ENCODE results near the gene CNBP.
"Not testable (repeated sequence)": the region's sequence is repeated elsewhere in the genome, so short reads cannot be mapped to it uniquely, and the experiment has no call there.

CNBP gene

GRCh38 chr3:129184784-129185542 is 1.3 kb upstream of the CNBP start:
- DNase-seq (ENCODE audit: low read depth) = not testable (repeated sequence)

- no peak for DNase-seq (ENCODE audit: low read depth)
These were observed 631 bp upstream of the CNBP start for GRCh38 chr3:129184396-129184657.

DNA sequence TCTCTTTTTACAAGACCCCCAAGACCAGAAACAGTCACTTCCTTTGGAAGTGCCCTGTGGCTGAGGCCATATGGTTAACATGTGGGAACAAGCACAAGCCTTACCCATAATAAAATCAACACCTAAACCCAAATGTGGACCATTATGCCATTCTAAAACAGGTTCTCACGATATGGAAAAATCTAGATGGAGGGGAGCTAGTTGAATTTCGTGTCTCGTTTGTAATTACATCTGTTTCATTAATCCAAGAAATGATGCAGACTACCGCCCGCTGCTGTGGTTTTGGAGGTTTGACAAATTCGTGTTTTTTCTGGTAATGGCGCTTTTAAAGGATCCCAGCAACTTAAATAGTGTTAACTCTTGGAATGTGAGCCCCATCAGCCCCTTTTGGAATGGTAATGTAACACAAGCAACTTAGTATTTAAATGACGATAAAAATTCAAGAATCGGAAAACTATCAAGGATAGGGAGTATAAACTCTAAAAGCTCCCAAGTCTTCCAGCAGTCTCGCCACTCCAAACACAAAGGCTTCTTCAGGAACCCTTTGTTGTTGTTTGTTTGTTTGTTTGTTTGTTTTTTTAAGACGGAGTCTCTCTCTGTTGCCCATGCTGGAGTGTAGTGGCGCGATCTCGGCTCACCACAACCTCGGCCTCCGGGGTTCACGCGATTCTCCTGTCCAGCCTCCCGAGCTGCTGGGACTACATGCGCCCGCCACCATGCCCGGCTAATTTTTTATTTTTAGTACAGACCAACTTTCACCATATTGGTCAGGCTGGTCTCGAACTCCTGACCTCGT is 1.1 kb downstream of the CNBP start:
- DNase-seq (ENCODE audit: low read depth) = no peak

GRCh38 chr3:129181819-129182218 is 1.9 kb downstream of the CNBP start:
- no peak for DNase-seq (ENCODE audit: low read depth)

DNA sequence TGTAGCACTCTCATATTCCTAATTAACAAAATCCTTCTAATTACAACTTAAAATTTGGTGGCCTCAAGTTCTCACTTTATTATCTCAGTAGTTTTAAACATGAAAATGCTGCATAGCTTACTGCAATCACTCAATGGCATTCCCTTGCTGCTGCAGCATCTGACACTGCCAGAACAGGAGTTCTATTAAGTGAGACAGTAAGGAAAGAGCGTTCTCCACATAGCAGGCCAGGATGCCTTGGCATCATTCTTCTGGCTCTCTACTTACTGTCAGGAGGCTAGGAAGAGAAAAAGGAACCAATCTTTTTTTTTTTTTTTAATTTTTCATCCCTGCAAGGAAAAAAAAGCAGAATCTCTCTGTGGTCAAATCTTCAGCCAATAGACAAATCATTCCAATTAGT is 3.2 kb downstream of the CNBP start:
- DNase-seq (ENCODE audit: low read depth) = no peak

- DNase-seq (ENCODE audit: low read depth) = no peak
These were observed 7.6 kb downstream of the CNBP start for GRCh38 chr3:129176051-129176450.

GRCh38 chr3:129173725-129174124 is 10.0 kb downstream of the CNBP start:
- no peak for DNase-seq (ENCODE audit: low read depth)

GRCh38 chr3:129173206-129173605 is 10.5 kb downstream of the CNBP start:
- no peak for DNase-seq (ENCODE audit: low read depth)

- DNase-seq (ENCODE audit: low read depth) = no peak
These were observed 16.9 kb downstream of the CNBP start for GRCh38 chr3:129166579-129167332.

- not testable (repeated sequence) for DNase-seq (ENCODE audit: low read depth)
These were observed 18.1 kb downstream of the CNBP start for GRCh38 chr3:129165594-129165993.

DNA sequence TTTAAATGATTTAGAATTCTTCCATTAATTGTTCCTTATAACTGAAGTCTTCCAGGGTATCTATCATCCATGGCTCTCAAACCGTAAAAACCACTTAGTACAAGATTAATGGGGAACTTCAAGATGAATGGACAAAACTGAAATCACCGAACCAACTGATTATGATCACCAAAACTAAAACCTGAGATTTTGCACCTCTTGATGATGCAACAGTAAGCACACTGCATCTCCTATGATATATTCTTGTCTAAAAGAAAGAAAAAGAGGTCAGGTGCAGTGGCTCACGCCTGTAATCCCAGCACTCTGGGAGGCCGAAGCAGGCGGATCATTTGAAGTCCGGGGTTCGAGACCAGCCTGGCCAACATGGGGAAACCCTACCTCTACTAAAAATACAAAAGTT is 19.2 kb downstream of the CNBP start:
- no peak for DNase-seq (ENCODE audit: low read depth)

GRCh38 chr3:129162729-129163579 is 20.7 kb downstream of the CNBP start:
- DNase-seq (ENCODE audit: low read depth) = no peak

DNA sequence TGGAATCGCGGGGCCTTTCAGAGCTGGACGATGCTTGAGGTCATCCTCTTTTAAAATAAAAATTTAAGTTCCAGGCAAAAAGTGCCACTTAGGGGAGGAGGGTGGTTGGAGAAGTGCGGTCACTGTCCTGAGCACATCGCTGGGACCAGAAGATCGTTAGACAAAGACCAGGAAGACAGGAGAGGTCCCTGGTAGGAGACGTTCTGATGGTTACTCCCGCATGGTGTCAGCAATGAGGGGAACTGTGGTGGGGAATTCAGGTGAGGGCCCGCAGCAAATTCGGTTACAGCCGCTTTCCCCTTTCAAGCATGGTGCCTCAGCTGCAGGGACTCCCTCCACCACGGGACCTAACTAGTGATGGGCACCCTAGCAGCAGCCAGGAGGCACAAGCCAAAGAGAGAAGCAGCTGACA is 21.8 kb downstream of the CNBP start:
- DNase-seq (ENCODE audit: low read depth) = no peak

GRCh38 chr3:129160891-129161859 is 22.5 kb downstream of the CNBP start, which contains the start of gene ISY1:
ISY1 (minus strand) TSS chr3:129161063; CDS start chr3:129160975, 88 bp downstream.
- DNase-seq (ENCODE audit: low read depth) = peak; percentile 64

- no peak for DNase-seq (ENCODE audit: low read depth)
These were observed 38.9 kb downstream of the CNBP start for GRCh38 chr3:129144786-129145185.

GRCh38 chr3:129141011-129141410 is 42.7 kb downstream of the CNBP start:
- DNase-seq (ENCODE audit: low read depth) = not testable (repeated sequence)

GRCh38 chr3:129139911-129140310 is 43.8 kb downstream of the CNBP start:
- DNase-seq (ENCODE audit: low read depth) = no peak

DNA sequence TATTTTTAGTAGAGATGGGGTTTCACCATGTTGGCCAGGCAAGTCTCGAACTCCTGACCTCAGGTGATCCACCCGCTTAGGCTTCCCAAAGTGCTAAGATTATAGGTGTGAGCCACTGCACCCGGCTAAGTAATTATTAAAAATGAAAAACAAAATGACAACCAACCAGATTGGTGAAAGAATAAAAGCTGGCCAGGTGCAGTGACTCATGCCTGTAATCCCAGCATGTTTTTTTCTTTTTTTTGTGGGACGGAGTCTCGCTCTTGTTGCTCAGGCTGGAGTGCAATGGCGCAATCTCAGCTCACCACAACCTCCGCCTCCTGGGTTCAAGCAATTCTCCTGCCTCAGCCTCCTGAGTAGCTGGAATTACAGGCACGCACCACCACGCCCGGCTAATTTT is 47.4 kb downstream of the CNBP start:
- DNase-seq (ENCODE audit: low read depth) = not testable (repeated sequence)

DNA sequence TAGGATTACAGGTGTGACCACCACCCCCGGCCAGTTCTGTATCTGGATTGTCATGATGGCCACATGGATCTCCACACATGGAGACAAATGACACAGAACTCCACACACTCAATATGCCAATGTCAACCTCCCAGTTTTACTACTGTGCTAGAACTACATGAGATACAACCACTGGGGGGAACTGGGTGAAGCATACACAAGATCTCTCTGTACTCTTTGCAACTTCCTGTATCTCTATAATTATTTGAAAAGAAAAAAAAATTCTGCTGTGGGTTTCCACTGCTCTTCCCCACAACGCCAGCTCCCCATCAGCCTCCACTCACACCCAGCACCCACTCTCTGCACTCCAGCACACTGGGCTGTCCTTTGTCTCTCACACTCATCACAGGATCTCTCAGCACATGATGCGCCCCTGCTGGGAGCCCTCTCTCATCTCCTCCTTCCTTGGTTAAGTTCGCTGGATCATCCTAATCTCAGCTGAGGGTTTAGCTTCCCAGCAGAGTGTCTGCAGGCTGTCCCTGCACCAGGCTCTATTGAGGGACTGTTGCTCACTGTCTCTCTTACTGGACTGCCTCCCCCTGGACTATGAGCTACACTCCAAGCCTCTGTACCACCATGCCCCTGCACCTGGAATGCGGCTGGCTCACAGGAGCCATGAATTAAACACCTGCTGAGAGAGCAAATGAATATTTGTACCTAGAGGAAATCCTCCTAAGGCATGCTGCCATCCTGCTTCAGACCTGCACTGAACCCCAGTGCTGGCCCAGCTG is 51.4 kb downstream of the CNBP start:
- no peak for DNase-seq (ENCODE audit: low read depth)

All from stimulated activated CD8-positive, alpha-beta memory T cell treated with anti-CD3 and anti-CD28 coated beads, Interleukin-15, amount 100 ng/mL, for 1 hour (primary cell).